Neural cell (in vitro differentiated cells): ENCODE measurements around the gene SERPINI1.

Source experiments
- EZH2 ChIP-seq: fragments of 200-600, 300-800 bp; shearing (Covaris generic), sonication (generic); IDR thresholded peaks from 2 replicates; pipeline ENCODE4 v1.6.1; 2014; ENCODE audit warnings: antibody characterized with exemption, low read length, borderline replicate concordance, mild to moderate bottlenecking; ENCODE audit not compliant: insufficient read depth, poor library complexity, severe bottlenecking
- MXI1 ChIP-seq: fragments of 450-650 bp; conservative IDR thresholded peaks from 2 replicates; pipeline ENCODE4 v1.6.1; 2014; ENCODE audit warnings: antibody characterized with exemption, mild to moderate bottlenecking; ENCODE audit not compliant: poor library complexity, severe bottlenecking
- POLR2AphosphoS5 ChIP-seq: IDR thresholded peaks from 2 replicates; pipeline ENCODE4 v1.6.1; 2012
- RAD21 ChIP-seq: fragments of 450-650 bp; conservative IDR thresholded peaks from 2 replicates; pipeline ENCODE4 v1.6.1; 2014; ENCODE audit warnings: antibody characterized with exemption, mild to moderate bottlenecking, moderate library complexity
- REST ChIP-seq: IDR thresholded peaks from 2 replicates; pipeline ENCODE4 v1.6.1; 2012; ENCODE audit warnings: borderline replicate concordance
- SMC3 ChIP-seq: fragments of 450-650 bp; conservative IDR thresholded peaks from 2 replicates; pipeline ENCODE4 v1.6.1; 2014; ENCODE audit warnings: antibody characterized with exemption, mild to moderate bottlenecking, moderate library complexity; ENCODE audit not compliant: poor library complexity
- TAF1 ChIP-seq: IDR thresholded peaks from 2 replicates; pipeline ENCODE4 v1.6.1; 2012; ENCODE audit warnings: low read depth
- TF ChIP-seq, protein P1 (sequence below): fragments of 450-650 bp; IDR thresholded peaks from 2 replicates; pipeline ENCODE4 v1.5.1; 2014; ENCODE audit warnings: antibody characterized with exemption, mild to moderate bottlenecking, moderate library complexity; ENCODE audit not compliant: poor library complexity, severe bottlenecking

DNA sequence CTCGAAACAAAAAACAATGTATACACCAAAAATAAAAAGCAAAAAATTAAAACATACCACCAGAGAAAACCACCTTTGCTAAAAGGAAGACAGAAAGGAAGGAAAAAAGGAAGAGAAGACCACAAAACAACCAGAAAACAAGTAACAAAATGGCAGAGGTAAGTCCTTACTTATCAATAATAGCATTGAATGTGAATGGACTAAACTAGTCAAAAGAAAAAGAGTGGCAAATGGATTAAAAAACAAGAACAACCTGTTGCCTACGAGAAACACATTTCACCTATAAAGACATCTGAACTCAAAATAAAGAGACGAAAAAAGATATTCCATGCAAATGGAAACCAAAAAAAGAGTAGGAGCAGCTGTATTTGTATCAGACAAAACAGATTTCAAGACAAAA lies 23.1 kb upstream of the SERPINI1 start:
- TF ChIP-seq, protein P1, sequence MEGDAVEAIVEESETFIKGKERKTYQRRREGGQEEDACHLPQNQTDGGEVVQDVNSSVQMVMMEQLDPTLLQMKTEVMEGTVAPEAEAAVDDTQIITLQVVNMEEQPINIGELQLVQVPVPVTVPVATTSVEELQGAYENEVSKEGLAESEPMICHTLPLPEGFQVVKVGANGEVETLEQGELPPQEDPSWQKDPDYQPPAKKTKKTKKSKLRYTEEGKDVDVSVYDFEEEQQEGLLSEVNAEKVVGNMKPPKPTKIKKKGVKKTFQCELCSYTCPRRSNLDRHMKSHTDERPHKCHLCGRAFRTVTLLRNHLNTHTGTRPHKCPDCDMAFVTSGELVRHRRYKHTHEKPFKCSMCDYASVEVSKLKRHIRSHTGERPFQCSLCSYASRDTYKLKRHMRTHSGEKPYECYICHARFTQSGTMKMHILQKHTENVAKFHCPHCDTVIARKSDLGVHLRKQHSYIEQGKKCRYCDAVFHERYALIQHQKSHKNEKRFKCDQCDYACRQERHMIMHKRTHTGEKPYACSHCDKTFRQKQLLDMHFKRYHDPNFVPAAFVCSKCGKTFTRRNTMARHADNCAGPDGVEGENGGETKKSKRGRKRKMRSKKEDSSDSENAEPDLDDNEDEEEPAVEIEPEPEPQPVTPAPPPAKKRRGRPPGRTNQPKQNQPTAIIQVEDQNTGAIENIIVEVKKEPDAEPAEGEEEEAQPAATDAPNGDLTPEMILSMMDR: no peak
- no peak for TF ChIP-seq RAD21
- no peak for TF ChIP-seq SMC3
- TF ChIP-seq POLR2AphosphoS5: no peak
- no peak for TF ChIP-seq EZH2
- no peak for TF ChIP-seq REST
- TF ChIP-seq MXI1: no peak
- no peak for TF ChIP-seq TAF1
